ENCODE measurements around the gene SYT6.

The SYT6 gene, protein sequence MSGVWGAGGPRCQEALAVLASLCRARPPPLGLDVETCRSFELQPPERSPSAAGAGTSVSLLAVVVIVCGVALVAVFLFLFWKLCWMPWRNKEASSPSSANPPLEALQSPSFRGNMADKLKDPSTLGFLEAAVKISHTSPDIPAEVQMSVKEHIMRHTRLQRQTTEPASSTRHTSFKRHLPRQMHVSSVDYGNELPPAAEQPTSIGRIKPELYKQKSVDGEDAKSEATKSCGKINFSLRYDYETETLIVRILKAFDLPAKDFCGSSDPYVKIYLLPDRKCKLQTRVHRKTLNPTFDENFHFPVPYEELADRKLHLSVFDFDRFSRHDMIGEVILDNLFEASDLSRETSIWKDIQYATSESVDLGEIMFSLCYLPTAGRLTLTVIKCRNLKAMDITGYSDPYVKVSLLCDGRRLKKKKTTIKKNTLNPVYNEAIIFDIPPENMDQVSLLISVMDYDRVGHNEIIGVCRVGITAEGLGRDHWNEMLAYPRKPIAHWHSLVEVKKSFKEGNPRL

DNA sequence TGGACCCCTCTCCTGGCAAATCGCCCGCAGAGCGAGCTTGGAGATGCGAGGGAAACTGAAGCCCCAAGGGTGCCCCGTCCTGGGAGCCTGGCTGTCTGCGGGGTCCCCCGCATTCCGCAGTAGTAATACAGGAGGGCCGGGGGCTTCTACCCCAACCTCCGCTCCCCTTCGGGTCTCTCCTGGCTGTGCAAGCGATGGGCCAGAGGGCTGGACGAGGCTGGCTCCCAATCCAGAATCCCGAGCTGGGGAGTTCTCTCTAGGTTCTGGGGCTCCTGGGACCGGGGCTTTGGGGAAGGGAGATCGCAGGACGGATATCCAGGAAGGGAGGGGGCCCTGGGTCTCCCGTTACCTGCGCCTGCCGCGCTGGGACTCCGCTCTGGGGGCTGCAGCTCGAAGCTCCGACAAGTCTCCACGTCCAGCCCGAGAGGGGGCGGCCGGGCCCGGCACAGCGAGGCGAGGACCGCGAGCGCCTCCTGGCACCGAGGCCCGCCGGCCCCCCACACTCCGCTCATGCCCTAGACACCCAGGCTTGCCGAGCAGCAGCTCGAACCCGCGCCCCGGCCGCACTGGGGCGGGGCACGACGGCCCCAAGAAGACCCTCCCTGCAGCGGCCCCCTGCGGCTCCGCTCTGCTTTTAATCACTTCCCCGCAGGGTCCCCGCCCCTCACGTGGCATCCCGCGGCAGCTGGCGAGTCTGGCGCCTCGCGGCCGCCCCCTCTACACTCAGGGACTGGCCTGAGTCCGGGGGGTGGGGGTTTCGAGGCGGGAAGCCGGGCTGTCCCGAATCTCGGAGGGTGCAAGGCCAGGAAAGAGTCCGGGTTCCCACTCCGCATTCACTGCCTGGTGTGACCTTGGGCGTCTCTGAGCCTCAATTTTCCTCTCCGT lies at the start of gene SYT6:
Gene SYT6, minus strand, starts transcription at position 609 of the 885 bp plus-strand sequence. Its CDS starts 97 bp downstream, at position 512.
- DNase-seq (ENCODE audit: low read depth in 3 of 3) = no peak

DNA sequence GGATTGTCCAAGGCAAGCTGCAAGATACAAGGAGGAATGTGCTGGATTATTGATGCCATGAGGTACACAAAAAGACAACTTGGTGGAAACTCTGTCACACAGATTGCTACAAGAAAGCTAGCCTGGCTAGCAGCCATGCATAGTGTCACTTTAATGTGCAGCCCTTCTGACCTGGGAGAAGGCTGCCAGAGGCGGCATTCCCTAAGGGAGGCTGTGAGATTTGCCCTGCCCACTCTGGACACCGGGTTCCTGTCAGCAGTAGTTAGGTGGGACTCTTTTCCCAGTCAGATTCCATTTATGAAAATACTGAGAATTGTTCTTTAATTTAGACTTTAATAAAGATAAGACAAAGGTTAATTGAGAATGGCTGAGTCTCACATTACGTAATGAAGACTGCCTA lies 47.8 kb upstream of the SYT6 start:
- DNase-seq (ENCODE audit: low read depth in 3 of 3) = no peak

DNA sequence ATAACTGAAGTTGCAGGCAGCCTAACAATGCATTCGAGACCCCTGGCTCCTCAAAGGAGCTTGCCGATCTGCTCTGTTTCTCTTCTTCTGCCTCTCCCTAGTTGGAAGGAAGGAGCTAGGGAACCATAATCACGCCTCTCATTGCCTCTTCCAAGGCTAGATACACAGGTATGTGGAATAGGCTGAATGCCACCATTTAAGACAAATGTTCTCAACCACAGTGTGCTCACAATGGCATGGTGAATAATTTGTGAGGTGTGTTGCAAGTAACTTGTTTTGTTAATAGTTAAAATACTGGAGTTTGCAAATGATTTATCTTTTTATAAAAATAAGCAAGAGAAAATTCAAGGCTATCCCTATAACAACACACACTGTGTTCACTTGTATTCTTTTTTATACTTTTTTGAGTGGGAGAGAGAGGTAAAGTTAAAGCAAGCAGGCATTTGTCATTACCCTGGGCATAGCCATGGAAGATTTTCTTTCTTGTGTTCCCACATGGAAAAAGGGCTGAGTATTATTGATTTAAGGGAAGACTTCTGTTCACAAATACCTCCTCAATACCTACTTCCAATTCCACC lies 45.4 kb upstream of the SYT6 start:
- DNase-seq (ENCODE audit: low read depth in 3 of 3) = no peak

DNA sequence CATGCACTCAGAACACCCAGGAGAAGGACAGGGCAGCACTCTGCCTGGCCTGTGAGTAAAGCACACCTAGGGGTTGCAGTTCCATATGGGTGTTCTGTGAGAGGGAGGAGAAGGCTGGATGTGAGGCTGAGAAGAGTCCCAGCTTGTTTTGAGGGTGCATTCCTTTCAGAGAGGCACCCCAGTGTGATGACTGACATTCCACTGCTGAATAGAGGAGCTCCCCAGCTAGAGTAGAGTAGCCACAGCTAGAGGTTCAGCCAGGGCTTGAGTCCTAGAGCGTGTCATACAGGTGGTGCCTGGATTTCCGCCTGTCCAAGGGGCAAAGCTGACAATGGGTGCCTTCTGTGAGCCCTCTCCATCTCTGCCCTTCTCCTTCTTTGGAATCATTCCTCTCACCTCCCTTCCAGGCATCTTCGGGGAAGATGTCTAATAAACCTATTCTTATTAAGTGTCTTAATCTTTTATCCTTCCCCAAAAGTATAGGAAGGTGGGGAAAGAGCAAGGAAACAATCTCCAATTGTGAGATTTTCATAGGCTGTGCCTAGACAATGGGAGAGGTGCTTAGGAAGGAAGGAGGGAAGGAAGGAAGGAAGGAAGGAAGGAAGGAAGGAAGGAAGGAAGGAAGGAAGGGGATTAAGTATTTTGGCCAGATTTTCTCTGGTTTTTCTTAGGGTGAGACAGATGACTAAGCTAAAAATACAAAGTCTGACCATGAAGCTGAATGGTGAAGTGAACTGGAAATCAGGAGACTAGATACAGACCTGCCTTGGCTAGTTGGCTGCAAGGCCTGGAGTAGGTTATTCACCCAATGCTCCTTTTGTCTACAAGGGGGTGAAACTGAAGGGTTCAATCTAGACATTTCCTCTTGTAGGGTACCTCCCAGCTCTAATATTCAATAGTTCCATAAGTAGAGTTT lies 43.6 kb upstream of the SYT6 start:
- DNase-seq (ENCODE audit: low read depth in 3 of 3) = no peak

DNA sequence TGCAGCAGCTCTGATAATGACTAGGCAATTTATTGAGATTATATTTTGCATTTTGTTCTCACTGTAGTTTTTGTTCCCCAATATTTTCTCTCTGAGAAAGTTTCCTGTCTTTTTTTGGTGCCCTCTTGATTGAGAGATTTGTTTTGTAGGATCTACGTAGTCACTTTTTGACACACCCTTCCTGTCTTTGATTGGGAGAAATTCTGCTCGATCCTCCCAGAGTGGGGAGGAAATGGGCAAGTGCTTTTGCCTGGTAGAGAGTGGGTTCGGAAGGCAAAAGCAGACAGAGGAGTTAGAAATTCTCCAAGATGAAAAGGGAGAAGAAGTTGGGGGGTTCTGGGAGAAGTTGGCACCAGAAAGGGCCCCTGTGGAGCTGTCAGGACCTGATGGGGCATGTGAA lies 42.1 kb upstream of the SYT6 start:
- no peak for DNase-seq (ENCODE audit: low read depth in 3 of 3)

DNA sequence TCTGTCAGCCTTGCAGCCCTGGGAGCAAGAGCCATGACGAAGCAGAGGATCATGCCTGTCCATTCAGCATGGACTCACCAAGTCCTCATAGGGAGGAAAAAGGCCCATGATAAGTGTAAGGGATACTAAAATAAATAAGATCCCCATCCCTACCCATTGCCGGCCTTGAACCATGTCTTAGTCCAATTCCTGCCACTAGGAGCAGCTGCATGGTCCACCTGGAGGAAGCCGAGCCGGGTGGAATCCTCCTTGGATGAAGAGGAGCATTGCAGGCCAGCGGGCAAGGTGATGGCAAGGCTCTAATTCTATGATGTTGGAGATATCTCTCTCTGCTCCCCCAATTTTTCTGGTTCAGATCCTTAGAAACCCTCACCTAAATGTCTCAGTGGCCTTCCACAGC lies 38.7 kb upstream of the SYT6 start:
- DNase-seq (ENCODE audit: low read depth in 3 of 3) = no peak

DNA sequence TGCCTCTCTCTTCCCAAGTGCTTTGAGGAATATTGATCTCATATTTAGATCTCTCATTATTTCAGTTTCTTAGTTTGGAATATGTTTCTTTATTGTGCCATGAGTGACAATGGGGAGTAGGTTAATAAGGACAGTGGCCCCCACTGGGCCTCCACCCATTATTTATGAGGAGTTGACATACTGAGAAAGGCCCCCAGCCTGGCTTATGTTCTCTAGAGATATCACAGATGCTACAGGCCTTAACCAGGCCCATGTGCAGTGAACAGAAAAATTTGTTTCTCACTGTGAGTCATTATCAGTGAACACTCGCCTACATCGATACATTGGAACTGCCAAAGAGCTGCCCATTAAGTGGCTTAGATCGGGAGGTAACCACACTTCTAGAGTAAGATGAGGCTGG lies 35.7 kb upstream of the SYT6 start:
- no peak for DNase-seq (ENCODE audit: low read depth in 3 of 3)

DNA sequence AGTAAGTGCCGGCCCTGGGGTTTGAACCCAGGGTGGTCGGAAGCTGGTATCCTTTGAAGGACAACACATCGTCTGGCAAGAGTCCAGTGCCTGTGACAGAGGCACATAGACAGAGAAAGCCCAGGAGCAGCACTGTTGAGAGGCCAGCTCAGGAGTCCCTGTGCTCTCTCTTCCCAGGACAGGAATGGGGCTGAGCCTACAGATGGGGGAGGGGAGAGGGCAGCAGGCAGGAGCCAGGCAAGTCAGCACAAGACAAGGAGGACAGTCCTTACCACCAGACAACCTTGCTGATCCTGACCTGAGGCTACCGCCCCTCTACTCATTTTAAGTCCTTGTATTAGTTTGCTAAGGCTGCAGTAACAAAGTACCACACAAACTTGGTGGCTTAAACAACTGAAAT lies 27.7 kb upstream of the SYT6 start:
- no peak for DNase-seq (ENCODE audit: low read depth in 3 of 3)

DNA sequence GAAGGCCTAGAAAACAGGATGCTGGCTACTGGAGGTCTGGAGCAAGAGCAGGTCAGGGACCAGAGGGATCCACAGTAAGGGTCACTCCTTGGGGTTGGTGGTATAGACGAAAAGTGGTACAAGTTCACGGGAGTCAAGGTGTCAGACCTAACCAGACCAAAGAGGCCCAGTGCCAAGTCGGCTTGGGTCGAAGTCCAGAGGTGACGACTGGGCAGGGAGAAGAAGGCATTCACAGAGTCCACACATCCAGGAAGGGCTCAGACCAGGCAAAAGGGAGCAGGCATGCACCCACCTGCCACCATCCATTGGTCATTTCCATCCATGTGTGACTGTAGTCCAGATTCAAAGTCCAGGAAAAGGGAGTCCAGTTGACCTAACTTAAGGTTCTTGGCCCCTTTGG lies 27.1 kb upstream of the SYT6 start:
- DNase-seq (ENCODE audit: low read depth in 3 of 3) = no peak

DNA sequence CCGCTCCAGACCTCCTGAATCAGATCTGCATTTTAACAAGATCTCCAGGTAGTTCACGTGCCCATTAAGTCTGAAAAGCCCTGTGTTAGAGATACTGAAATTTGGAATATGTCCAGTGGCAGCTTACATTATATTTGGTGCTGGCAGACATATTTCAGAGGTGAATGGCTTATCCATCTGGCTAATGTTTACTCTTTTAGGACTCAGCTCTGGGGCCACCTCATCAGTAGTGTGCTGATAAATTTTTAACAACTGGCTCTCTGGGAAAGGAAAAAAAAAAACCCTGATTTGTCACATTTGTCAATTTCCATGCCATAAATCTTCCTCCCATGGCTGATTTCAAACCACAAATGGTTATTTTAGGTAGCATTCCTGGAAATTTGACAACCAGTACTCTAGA lies 25.3 kb upstream of the SYT6 start:
- no peak for DNase-seq (ENCODE audit: low read depth in 3 of 3)

DNA sequence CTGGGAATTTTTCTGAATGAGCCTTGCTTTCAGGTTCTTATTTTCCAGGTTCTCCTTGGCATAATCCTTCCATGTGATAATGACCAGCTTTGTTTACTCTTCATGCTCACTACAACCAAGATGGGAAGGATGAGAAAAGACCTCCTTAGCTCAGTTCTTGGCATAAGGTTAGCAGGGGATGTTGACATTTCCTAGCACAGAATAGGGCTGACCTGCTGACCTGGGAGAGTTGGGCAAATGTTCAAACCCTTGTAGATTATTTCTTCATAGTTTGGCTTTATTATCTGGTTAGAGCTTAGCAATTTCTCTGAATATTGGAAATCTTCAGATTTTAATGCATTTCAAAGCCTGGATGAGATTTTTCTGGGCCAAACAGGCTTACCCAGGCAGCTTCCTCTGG lies 23.6 kb upstream of the SYT6 start:
- no peak for DNase-seq (ENCODE audit: low read depth in 3 of 3)

DNA sequence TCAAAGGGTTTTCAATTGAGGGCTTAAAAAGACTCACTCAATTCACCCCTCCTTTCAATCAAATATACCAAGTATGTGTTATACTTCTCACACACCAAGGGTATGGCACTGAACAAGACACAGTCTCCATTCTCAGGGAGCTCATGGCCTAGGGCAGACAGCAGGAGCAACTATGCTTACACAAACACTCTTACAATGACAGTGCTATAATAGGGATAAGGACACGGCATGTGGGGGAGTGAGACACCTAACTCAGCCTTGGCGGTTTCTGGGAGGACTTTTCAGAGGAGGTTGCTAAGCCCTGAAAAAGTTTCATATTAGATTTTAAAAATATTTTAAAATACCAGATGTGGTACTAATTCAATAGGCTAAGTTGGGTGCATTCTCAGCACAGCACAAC lies 22.7 kb upstream of the SYT6 start:
- DNase-seq (ENCODE audit: low read depth in 3 of 3) = no peak

DNA sequence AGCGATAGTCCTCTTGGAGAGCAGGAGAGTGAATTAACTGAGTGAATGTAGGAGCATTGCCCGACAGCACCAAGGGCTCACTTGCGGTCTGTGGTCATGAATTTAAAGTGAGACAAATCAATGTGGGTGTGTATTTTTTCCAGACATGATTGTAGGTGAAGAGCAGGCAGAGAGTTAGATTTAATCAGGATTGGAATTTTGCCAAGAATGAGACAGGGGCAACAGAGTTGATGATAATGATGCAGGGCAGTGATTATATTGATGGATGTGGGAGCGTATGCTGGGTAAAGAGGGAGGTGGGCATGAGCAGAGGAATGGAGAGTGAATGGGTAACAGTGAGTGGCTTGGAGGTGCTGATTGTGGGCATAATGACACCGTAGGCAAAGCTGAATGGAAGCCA lies 20.0 kb upstream of the SYT6 start:
- no peak for DNase-seq (ENCODE audit: low read depth in 3 of 3)

DNA sequence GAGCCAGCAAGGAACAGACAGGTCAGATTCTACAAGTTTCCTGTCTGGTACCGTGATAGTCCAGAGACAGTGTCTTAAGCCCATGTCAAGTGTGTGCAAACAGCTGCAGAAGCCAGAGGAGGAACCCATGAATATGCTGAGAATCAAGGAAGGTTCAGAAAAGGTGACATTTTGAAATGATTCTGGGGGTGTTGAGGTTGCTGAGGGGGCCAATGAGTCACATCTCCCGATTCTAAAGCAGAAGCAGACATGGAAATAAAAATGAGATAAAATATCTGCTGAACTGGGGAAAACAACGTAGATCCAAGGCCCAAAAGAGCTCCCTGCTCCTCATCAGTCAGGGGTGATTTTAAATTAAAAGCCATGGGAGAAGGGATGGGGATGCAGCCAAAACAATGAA lies 15.8 kb upstream of the SYT6 start:
- DNase-seq (ENCODE audit: low read depth in 3 of 3) = no peak

DNA sequence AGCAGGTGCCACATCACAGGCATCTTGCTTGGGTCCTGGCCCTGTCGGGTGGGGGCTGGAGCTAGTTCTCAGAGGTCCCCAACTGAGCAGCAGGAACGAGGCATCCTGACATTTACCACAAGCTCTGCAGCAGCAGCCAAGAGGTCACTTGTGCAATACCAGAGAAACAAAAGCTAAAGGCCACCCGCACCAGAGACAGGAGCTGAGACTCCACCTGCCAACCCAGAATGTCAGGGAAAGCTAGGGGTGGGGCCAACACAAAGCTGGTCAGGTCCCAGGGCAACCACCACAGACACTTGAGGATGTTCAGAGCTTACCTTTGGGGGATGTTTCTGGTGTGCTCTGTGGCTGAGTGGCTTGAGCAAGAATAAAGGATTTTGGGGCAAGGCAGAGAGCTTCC lies 13.6 kb upstream of the SYT6 start:
- no peak for DNase-seq (ENCODE audit: low read depth in 3 of 3)

DNA sequence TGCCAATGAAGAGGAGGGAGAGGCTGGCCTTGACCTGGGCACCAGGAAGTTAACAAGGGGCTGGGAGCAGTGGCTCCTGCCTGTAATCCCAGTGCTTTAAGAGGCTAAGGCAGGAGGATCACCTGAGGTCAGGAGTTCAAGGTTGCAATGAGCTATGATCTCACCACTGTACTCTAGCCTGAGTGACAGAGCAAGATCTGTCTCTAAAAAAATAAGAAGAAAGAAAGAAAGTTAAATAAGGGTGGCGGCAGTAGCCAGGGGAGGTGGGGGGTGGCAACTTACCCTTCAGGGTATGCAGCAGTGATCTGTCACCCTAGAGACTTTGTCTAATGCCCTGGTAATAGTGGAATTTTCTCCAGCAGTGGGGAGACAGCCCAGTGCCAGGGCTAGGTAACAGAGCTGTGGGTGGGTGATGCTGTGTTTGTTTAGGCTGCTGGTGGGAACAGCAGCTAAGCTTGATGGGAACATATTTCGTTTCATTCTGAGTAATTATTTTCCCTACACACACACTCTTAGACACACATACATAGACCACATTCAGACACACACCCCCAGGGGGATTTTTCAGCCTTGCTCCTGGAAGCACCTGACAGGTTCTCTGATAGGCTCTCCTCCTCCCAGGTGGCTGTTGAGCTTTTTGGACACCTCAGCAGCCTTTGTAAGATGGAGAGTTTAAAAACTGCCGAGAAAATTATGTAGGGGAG lies 11.3 kb upstream of the SYT6 start:
- DNase-seq (ENCODE audit: low read depth in 3 of 3) = no peak

DNA sequence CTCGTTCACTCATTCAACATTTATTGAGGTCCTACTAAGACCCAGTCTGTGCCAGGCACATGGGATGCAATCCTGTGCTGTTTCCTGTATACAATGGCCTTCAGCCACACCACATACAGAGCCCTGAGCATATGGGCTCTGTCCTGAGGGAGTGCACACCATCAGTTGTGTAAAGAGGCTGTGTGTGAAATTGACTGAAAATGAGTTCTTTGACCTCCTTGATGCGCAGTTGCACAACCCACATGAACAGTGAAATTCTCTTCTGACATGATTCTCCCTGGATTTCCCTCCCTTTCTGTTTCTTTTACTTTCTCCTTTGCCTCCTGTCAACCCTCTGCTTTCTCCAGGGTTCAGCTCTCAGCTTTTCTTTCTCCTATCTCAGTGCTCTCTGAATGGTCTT lies 6.3 kb upstream of the SYT6 start:
- no peak for DNase-seq (ENCODE audit: low read depth in 3 of 3)

DNA sequence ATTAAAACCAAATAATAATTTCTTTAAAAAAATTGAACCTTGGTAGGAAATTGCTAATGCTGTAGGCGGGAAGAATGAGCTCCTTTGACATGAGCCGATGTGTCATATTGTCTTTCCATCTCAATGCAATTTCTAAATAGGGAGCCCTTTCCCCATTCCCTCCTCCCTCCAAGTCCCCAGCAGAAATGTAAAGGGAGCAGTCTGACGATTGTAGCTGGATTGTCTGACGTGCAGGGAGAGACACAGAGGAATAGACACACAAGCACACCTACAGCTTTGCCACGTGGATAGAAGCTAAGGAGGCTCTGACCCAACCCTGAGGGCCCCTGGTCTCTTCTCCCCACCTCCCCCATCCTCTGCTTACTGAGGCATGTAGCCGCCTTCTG lies 3.6 kb upstream of the SYT6 start:
- DNase-seq (ENCODE audit: low read depth in 3 of 3) = no peak

DNA sequence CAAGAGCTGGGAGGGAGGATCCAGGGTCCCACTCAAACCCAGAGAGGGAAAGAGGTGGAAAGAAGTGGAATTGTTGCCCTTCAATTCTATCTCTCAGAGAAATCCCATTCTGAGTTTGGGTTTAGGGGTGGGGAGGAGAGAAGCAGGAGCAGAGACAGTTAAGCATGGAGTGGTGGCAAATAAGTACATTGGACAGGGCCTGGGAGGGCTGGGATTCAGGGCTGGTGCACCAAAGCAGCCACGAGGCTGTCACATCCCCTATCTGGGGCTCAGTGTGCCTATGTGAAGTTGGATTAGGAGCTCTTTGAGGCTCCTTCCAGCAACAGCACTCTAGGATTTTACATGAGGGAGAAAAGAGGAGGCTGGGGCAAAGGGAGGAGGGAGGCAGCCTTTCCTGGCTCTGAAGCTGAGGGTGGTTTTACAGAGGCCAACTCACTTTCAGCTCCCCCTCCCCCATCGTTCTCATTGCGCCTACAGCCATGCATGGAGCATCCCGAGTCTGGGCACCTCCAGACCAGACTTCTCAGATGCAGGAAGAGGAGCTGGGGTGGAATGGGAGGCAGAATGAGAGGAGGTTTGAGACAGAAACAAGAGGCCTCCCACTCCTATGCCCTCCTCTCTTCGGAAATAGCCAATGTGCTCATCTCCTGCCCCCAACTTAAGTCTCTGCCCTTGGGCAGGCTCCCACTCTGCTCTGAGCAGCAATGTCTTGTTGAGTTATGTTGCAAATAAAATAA lies 3.0 kb upstream of the SYT6 start:
- no peak for DNase-seq (ENCODE audit: low read depth in 3 of 3)

DNA sequence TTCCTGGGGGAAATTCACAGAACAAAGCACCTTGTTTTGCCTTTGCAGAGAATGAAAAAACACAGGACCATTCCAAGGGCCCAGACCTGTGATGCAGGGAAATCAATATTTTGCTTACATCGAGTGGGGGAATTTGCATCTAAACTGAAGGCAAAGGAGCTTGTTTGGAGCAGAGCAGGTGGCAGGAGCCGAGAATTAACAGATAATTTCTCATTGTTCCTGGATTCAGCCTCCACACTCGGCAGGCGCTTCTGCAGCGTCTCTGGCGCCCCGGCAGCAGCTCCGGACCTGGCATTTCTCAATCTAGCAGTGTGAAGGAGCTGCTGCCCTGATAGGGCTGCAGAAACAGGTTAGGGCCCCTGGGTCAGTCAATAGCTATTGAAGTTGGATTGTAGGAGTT lies 2.0 kb upstream of the SYT6 start:
- DNase-seq (ENCODE audit: low read depth in 3 of 3) = no peak
